GM21390 (cell line): ENCODE results near the gene CKM.
"Not testable (repeated sequence)": the region's sequence is repeated elsewhere in the genome, so short reads cannot be mapped to it uniquely, and the experiment has no call there.

Source experiments
- ATAC-seq: cut with Tn5 transposase; IDR thresholded peaks from one replicate; pipeline ENCODE4 v1.9.1; 2021; ENCODE audit not compliant: unreplicated experiment

Gene CKM

DNA sequence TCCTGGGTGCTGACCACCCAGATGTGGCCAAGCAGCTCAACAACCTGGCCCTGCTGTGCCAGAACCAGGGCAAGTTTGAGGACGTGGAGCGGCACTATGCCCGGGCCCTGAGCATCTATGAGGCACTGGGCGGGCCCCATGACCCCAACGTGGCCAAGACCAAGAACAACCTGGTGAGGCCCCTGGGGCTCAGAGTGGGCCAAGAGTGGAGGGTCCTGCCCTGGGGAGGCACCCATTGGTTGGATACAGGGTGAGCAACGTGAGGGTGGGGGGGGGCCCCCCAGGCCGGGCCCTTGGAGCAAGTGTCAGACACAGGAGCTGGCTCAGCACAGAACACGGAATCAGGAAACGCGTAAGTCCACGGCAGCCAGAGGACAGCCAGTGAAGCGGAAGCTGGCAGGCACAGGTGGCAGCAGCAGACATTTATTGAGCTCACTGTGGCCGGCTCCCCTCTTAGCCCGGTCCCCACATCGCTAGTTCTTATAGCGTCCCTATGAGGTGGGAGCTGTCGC, 26.8 kb upstream of the CKM start:
- ATAC-seq = no peak

DNA sequence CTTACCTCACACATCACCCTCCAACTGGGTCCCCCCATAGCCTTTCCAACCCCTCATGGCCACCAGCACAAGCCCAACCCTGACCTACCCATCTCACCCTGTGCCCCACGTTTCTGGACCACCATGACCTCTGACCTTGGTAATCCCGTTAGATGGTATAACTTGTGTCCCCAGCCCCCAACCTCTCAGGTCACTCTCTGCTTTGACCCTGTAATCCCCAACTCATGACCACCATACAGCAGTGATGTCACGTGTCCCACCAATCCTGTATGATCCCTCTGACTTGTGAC, 26.4 kb upstream of the CKM start:
- no peak for ATAC-seq

DNA sequence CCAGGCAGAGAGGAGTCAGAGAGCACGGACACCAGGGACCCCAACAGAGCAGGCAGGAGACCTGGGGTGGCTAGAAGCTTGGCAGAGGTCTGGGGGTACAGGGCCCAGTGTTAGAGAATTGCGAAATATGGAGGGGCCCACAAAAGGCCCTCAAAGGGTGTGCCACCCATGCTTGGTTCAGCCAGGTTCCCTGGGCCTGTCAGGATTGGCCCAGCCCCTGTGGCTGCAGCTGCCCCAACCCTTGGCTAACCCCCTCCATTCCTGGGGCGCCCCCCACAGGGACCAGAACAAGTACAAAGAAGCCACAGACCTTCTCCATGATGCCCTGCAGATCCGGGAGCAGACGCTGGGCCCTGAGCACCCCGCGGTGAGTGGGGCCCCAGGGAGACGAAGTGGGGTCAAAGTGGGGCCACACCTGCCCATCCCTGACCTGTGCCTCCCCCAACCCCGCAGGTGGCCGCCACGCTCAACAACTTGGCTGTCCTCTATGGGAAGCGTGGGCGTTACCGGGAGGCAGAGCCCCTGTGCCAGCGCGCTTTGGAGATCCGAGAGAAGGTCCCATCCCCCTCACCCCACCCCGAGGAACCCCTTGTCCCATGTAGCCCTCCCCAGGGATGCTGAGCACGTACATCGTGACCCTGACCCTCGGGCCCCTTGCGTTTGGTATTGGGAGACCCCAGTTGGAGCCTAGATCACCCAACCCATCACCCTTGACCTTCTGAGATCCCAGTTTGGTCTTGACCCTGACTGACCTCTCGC, 25.9 kb upstream of the CKM start:
- ATAC-seq = no peak

DNA sequence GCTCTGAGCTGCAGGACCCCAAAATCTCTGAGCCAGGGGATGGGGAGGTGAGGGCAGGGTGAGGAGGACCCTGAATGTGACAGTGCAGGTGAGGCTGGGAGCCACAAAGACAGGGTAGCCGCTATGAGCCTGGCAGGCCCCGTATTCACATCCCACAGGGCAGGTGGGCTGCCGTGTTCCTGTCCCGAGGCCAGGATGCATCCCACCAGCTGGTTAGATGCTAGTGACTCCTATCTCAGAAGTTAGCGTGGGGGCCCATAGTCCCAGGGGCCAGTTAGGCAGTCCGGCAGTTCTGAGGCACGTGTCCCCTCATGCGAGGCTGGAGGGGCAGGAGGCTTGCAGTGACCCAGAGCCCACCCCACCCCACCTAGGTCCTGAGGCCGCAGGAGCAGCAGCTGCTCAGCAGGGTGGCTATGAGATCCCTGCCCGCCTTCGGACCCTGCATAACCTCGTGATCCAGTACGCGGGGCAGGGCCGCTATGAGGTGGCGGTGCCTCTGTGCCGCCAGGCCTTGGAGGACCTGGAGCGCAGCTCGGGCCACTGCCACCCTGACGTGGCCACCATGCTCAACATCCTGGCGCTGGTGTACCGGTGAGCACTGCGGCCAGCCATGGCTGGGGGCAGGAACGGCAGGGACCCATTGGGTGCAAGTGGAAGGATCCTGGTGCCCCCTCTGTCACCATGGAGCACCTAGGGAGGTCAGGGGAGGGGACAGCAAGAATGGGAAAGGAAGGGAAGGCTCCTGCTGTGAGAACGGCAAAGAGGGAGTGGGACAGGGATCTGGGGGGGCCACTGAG, 25.1 kb upstream of the CKM start:
- no peak for ATAC-seq

DNA sequence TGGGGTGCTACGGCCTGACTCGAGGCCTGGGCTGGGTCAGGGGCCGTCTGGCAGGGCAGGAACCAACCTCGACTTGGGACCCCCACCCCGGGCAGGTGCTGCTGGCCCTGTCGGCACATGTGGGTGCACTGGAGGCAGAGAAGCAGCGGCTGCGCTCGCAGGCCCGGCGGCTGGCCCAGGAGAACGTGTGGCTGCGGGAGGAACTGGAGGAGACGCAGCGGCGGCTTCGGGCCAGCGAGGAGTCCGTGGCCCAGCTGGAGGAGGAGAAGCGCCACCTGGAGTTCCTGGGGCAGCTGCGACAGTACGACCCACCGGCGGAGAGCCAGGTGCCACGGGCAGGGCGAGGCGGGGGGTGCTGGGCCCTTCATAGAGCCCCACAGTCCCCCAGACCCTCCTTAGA, 23.8 kb upstream of the CKM start:
- ATAC-seq = no peak

DNA sequence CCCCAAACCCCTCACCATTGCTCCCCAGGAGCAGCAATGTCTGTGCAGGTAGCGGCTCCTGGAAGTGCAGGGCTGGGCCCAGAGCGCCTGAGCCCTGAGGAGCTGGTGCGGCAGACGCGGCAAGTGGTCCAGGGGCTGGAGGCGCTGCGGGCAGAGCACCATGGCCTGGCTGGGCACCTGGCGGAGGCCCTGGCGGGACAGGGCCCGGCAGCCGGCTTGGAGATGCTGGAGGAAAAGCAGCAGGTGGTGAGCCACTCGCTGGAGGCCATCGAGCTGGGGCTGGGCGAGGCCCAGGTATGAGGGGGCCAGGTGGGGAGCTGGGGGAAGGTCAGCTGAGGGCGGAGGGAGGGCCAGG, 22.8 kb upstream of the CKM start:
- ATAC-seq = no peak

DNA sequence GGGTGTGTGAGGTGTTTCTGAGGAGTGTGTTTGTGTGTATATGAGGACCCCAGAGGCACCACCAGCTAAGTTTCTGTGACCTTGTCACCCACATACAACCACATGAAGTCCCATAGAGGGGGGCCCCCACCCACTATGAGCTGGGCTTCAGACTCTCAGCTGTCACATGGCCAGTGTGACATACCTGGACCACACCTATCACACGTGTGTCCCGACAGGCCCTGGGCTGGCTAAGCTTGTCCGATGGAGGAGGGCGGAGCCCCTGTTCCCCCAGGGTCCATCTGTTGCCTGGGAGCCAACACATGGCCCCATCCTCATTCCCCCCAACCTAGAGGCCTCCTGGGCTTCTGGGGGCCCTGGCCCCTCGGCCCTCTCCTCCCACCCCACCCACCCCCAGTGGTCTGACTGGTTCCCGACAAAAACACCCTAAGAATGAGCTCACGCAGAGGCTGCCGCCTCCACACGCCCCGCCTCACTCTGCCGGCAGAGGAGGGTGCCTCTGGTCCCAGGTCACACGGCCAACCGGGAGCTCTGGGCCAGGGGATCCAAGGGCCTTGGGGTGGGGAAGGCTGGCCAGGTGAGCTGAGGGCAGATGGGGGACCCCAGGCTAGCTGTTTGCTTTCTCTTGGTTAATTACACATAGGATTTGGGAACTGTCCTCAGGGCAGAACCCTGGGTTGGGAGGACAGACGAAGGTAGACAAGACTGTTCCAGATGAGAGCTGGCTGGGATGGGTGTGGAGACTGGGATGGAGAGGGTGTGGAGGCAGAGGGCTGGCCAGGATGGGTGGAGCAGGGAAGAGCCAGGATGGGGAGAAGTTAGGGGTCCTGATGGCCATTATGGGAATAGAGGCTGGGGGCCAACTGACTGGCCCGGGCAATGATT, 22.2 kb upstream of the CKM start:
- ATAC-seq = no peak

DNA sequence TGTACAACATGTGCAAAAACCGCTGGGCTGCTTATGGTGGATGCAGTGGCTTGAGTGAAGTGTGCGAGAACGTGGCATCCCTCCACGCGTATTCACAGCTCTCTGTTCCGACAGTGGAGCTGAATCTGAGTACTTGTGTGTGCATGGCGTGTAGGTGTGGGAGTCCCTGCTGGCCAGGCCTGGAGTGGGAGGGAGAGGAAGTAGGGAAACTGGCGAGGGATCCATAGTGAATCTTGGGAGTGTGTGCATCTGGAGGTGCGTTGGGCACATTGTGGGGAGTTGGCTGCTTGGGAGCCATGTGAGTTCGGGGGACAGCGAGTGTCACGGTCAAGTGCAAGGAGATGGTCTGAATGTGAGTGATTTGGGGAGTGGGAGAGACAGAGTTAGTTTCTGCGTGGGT, 20.2 kb upstream of the CKM start:
- no peak for ATAC-seq

DNA sequence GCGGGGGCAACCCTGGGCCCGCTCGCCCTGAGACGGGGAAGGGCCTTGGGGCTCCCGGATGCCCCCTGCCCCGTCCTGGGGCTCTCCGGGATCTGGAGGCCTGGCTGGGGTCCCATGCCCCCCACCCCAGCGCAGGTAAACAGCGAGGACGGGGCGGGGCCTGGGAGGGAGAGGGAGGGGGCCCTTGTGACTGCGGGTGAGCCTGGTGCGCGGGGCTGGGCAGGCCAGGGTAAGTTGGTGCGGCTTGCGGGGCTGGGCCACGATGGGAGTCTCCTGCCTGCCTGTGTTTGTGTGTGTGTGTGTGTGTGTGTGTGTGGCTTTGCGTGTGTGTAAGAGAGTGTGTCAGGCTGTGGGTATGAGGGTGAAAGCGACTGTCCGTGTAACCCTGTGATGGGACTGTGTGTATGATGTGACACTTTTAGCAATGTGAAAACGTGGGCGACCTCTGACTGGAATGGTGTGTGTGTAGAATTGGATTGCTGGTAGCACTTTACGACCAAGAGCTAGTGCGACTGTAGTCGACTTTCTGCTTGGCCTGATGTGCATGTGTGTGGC, 18.3 kb upstream of the CKM start:
- ATAC-seq = no peak

DNA sequence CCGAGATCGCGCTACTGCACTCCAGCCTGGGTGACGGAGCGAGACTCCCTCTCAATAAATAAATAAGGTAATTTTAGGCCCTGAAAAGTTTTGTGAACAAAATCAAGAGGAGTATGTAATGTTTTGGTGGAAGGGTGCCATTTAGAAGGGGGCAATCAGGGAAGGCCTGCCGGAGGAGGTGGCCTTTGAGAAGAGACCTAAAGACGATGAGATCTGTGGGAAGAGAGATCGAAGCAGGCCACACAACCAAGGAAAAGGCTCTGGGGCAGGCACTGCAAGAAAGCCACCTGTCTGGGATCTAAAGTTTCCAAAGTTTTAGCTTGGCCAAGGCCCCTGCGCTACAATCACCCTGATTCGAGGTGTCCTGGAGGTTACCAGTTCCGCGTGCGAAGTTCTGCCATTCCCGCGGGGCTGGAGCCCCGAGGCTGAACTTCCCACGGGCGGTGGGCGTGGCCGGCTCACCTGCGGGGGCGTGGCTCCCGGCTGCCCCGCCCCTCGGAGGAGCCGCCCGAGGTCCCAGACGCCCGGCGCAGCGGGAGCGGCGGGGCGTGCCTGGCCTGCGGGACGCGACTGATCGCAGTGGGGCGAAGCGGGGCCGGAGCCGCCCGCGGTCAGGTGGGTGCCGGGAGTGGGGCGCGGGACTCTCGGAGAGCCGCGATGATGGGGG, 17.7 kb upstream of the CKM start, which contains the start of gene KLC3:
KLC3 (plus strand) TSS at position 519 of the 667 bp plus-strand sequence. CDS start 4,792 bp downstream, outside the sequence.
- no peak for ATAC-seq

DNA sequence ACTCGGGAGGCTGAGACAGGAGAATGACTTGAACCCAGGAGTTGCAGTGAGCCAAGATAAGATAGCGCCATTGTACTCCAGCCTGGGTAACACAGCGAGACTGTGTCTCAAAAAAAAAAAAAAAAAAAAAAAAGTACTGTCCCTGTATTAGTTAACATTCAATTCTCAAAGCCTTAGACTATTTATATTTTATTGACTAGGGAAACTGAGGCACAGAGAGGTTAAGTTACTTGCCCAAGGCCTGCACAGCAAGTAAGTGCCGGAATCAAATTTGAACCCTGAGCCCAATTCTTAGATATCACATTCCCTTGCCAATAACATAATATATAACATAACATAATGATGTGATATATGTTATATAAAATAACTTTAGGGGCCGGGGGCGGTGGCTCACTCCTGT, 17.0 kb upstream of the CKM start:
- ATAC-seq = no peak

DNA sequence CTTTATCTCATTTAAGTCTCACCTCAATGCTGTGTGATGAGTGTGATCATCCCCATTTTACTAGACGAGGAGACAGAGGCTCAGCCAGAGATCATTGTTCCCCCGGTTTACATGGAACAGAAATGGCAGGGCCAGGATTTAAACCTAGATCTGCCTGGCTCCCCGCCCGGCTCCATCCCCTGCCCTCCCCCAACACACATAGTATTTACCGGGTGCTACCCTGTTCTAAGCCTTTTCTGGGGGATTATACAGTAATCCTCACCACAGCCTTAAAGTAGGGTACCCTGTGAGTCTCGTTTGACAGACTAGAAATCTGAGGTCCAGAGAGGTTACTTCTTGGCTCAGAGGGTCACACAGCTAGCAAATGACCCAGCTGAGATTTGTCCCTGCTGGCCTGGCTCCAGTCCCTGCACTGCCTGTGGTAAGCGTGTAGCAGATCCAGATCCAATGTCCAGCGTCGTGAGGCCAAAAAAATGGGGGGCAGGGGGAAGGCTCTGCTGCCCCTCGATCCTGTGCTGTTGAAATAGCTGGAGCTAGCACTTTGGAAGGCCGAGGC, 14.1 kb upstream of the CKM start:
- ATAC-seq = no peak

DNA sequence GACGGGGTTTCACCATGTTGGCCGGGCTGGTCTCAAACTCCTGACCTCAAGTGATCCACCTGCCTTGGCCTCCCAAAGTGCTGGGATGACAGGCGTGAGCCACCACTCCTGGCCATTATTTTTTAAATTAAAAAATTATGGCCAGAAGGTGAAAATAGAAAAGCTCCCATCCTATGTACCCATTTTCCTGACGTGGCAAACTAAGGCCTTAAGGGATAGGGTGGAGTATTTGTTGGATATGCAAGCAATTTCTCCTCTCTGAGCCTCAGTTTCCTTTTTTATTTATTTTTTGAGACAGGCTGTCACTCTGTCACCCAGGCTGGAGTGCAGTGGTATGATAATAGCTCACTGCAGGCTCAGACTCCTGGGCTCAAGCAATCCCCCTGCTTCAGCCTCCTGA, 12.2 kb upstream of the CKM start:
- ATAC-seq = not testable (repeated sequence)

DNA sequence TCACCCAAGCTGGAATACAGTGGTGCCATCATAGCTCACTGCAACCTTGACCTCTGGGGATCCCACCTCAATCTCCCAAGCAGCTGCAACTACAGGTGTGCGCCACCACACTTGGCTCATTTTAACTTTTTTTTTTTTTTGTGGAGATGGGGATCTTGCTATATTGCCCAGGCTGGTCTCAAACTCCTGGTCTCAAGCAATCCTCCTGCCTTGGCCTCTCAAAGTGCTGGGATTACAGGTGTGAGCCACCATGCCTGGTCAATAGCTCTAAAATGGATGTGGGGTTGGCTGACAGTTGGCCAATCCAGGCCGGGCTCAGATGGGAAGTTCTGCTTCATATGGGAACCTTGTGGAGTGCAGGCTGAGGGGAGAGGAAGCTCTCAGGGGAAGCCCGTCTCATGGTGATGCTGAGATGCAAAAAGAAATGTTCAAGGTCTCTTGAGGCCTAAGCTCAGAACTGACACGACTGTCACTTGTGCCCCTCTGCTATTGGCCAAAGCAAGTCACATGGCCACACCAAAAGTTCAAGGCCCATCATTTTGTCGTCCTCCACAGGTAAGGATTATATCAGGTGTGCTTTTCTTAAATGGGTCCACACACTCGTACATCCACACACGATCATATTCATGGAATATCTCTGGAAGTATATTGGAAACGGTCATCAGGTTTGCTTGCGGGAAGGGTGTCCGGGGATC, 11.1 kb upstream of the CKM start:
- ATAC-seq = no peak

DNA sequence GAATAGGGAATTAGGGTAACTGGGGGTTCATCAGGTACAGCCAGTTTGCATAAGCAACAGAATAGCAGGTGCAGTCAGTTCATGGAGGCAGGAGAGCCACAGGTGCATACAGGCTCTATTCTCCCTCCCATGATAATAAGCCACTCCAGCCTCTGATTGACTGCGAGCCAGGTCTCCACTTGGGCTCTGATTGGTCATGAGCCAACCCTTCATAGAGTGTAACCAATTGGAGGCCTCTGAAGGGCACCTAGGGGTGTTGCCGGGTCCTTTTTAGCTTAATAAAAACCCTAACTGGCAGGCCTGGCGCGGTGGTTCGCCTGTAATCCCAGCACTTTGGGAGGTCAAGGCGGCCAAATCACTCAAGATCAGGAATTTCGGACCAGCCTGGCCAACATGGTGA, 8.7 kb upstream of the CKM start:
- no peak for ATAC-seq

DNA sequence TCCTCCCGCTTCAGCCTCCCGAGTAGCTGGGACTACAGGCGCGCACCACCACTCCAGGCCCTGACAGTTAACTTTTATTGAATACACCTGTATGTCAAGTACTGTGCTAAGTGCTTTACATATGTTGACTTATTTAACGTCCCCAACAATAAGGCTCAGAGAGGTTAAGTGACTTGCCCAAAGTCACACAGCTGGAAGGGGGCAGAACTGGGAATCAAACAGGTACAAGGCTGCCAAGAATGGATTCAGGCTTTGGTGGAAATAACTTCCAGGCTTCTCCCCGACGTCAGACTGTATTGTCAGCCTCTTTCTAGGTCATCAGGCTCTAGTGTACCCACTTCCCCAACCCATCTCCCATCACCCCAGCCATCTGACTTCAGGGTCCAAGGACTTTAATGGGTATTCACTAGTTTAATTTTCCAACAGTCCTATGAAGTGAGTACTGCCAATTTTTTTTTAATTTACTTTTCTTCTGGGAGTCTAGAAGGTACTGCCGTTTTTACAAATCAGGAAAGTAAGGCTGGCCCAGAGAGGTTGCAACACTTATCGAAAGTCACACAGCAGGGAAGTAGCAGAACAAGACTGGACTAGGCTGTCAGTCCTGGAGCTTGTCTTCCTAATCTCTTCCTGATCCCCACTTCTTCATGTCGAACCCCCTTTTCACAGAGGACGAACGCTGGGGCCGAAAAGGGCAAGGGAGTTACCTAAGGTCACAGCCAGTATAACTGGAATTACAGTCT, 4.9 kb upstream of the CKM start:
- ATAC-seq = no peak

DNA sequence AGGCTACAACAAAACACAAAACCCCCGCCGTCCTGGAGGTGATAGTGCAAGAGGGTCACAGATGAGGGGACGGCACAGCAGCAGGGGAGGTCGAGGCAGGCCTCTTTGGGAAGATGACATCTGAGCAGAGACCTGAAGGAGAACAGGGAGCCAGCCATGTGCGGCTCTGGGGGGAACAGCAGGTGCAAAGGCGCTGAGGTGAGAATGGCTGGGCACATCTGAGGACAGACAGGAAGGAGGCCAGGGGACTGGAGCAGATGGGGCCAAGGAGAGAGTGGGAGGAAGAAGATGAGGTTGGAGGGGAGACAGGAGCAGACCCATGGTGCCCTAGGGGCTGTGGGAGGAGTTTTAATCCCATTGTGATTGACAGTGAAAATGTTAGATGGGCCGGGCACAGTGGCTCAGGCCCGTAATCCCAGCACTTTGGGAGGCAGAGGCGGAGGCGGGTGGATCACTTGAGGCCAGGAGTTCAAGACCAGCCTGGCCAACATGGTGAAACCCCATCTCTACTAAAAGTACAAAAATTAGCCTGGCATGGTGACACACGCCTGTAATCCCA, 1.8 kb upstream of the CKM start:
- no peak for ATAC-seq

DNA sequence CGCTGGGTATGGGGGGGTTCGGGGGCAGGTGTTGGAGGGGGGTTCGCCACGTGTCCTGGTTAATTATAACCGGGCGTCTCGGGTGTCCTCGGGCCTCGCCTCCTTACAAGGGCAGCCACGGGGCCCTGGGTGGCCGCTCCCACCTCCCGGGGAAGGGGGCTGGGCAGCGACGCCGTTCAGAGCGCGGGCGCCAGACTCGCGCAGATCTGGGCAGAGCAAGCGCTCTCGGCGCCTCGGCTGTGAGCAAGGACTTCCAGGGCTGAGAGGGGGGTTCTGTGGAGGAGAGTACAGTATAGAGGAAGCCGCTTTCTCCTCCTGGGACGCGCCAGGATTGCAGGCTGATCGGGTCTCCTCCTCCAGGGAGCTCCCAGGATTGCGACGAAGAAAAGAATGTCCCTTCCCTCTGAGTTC, 1.0 kb upstream of the CKM start:
- no peak for ATAC-seq

DNA sequence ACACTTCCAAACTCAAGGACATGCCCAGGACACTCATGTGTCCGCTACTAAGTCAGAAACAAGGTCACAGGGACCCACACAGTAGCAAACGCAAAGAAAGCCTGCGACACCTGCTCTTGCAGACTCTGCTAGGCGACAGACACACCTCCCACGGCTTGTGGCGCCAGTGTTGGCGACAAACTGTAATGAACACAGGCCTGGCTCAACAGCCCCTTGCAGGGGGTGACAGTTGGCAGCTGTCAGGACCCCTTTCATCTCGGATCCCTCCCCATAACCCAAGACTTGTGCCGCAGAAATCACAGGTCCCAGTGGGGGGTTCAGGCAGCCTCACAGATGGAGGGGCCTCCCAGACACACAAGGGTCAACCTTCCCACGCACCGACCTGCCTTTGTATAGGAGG, 364 bp downstream of the CKM start:
- ATAC-seq = no peak
